ENCODE results near the gene DMD.

The DMD gene

DNA sequence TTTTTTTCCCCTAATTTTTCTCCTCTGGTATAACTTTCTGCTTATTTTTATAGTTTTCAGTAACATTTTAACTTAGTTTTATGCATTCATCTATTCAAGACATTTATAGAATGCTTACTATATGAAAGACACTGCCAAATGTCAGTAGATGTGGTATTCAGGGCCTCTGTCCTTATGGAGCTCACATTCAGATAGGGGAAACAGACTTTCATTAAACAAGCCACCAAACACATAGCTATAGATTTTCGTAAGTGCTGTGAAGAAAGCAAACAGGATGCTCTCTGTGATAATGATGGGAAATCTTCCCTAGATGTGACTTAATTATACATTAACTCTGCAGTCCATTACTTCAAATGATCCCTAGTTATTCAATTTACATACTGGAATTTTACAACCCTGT is 1777.5 kb downstream of the DMD start:
- H3K9me2 ChIP-seq (replicated peaks; ENCODE audit: insufficient read depth, low read length), result no peaks in the 10 kb centered on the region
- no peaks in the 10 kb centered on the region for H3K4me1 ChIP-seq (ENCODE audit: low read length)
- H3K27ac ChIP-seq (ENCODE audit: low read length), result no peak overlapping the region
- H3K4me3 ChIP-seq (ENCODE audit: low read length), result no peak overlapping the region
- TF ChIP-seq CTCF (IDR thresholded peaks at IDR 0.05; ENCODE audit: low read length) (no peak), EZH2 (optimal IDR thresholded peaks at IDR 0.05; ENCODE audit: low read depth, low read length) (no peak), EZH2phosphoT487 (IDR thresholded peaks at IDR 0.05; ENCODE audit: low read length) (no peak)
- H4K20me1 ChIP-seq (ENCODE audit: insufficient read depth, low read length), result no peaks in the 10 kb centered on the region
- H3K36me3 ChIP-seq (replicated peaks; ENCODE audit: insufficient read depth, low read length), result no peaks in the 10 kb centered on the region
- no peak overlapping the region for H3K9ac ChIP-seq (ENCODE audit: low read length)
- no peak overlapping the region for H3K4me2 ChIP-seq (ENCODE audit: low read depth, low read length)
- DNase-seq, result no peak
- no peak overlapping the region for H2AFZ ChIP-seq (ENCODE audit: low read length)
- no peaks in the 10 kb centered on the region for H3K27me3 ChIP-seq (replicated peaks; ENCODE audit: insufficient read depth, low read length)
- H3K9me3 ChIP-seq (replicated peaks; ENCODE audit: insufficient read depth, low read length), result no peaks in the 10 kb centered on the region
- no peaks in the 10 kb centered on the region for H3F3A ChIP-seq (ENCODE audit: insufficient read depth, low read length)
- no peaks in the 10 kb centered on the region for H3K79me2 ChIP-seq (ENCODE audit: low read length)

DNA sequence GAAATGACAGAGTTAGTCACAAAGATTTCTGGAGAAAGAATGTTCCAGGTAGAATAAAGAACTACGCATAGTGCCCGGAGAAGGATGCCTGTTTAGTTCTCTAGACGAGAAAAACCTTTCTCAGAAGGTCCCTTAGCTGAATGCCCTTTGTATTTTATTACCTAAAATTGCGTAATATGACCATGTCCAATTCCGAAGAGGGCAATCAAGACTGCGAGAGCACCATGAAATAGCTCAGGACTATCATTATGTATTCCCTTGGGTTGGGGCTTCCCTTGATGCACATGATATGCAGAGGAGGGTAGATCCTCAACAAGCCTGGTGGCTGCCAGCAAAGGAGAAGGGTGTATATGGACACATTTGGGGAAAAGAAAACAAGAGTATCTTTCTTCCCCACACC is 1781.4 kb downstream of the DMD start:
- TF ChIP-seq EZH2phosphoT487 (IDR thresholded peaks at IDR 0.05; ENCODE audit: low read length), result no peak
- no peak for TF ChIP-seq CTCF (IDR thresholded peaks at IDR 0.05; ENCODE audit: low read length)
- Histone ChIP-seq H3K36me3 (replicated peaks; ENCODE audit: insufficient read depth, low read length) (no peaks in the 10 kb centered on the region), H3K27me3 (replicated peaks; ENCODE audit: insufficient read depth, low read length) (no peaks in the 10 kb centered on the region), H3K9me3 (replicated peaks; ENCODE audit: insufficient read depth, low read length) (no peaks in the 10 kb centered on the region), H3K79me2 (ENCODE audit: low read length) (no peaks in the 10 kb centered on the region), H4K20me1 (ENCODE audit: insufficient read depth, low read length) (no peaks in the 10 kb centered on the region), H3K4me2 (ENCODE audit: low read depth, low read length) (no peak overlapping the region), H3K9me2 (replicated peaks; ENCODE audit: insufficient read depth, low read length) (no peaks in the 10 kb centered on the region), H3F3A (ENCODE audit: insufficient read depth, low read length) (no peaks in the 10 kb centered on the region), H3K27ac (ENCODE audit: low read length) (no peak overlapping the region), H3K9ac (ENCODE audit: low read length) (no peak overlapping the region), H3K4me3 (ENCODE audit: low read length) (no peak overlapping the region), H3K4me1 (ENCODE audit: low read length) (no peaks in the 10 kb centered on the region), H2AFZ (ENCODE audit: low read length) (no peak overlapping the region)
- DNase-seq, result no peak

GRCh38 chrX:31423609-31424189 is 1787.7 kb downstream of the DMD start:
- no peaks in the 10 kb centered on the region for H3K4me1 ChIP-seq (ENCODE audit: low read length)
- H3K4me2 ChIP-seq (ENCODE audit: low read depth, low read length), result no peak overlapping the region
- no peaks in the 10 kb centered on the region for H3K27me3 ChIP-seq (replicated peaks; ENCODE audit: insufficient read depth, low read length)
- H3F3A ChIP-seq (ENCODE audit: insufficient read depth, low read length), result no peaks in the 10 kb centered on the region
- H3K27ac ChIP-seq (ENCODE audit: low read length), result no peak overlapping the region
- no peak overlapping the region for H2AFZ ChIP-seq (ENCODE audit: low read length)
- TF ChIP-seq EZH2phosphoT487 (IDR thresholded peaks at IDR 0.05; ENCODE audit: low read length) (no peak), CTCF (IDR thresholded peaks at IDR 0.05; ENCODE audit: low read length) (peak; percentile 29; the same call in 1 of the 2 replicates)
- no peak overlapping the region for H3K9ac ChIP-seq (ENCODE audit: low read length)
- no peaks in the 10 kb centered on the region for H4K20me1 ChIP-seq (ENCODE audit: insufficient read depth, low read length)
- no peaks in the 10 kb centered on the region for H3K9me2 ChIP-seq (replicated peaks; ENCODE audit: insufficient read depth, low read length)
- peak; percentile 22 for DNase-seq
- no peaks in the 10 kb centered on the region for H3K36me3 ChIP-seq (replicated peaks; ENCODE audit: insufficient read depth, low read length)
- no peak overlapping the region for H3K4me3 ChIP-seq (ENCODE audit: low read length)
- no peaks in the 10 kb centered on the region for H3K9me3 ChIP-seq (replicated peaks; ENCODE audit: insufficient read depth, low read length)
- no peaks in the 10 kb centered on the region for H3K79me2 ChIP-seq (ENCODE audit: low read length)

Measured in MM.1S (cell line).